ENCODE data around the gene ANKMY1.

DNA sequence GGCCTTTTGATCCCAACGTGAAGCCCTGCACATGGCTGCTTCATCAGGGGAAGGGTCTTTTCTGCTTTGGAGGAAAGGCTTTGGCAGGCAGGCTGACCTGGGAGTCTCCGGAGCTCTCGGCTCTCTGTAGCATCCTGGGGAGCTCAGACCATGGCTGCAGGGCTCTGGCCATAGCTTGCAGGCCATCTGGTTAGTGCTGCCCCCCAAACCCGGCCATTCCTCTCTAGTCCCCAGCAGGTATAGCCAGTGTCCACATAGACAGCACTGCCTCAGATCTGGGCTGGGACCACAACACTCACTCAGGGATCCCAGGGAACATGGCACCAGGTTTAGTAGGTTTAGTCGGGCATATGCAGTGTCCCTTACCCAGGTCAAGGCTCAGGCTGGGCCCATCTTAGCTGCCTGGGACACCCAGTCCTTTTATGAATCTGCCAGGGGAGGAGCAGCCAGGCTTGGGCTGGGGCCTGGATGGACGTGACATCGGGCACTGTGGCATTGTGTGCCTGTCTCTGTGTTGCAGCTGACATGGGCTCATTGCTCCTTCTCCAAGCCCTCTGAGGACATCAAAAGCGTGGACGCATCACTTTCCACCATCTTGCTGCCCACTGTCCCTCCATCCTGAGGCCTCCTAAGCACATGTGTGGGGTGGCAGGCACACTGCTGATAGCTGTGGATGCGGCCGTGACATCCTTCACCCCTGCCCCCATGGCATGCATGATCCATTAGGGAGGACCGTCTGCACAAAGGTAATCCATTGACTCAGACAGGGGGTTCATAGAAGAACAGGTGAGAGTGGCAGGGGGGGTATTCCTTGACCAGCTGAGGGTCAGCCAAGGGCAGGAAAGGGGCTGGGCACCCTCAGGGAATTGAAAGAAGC is 48.3 kb upstream of the ANKMY1 start:
- TF ChIP-seq, protein P1, sequence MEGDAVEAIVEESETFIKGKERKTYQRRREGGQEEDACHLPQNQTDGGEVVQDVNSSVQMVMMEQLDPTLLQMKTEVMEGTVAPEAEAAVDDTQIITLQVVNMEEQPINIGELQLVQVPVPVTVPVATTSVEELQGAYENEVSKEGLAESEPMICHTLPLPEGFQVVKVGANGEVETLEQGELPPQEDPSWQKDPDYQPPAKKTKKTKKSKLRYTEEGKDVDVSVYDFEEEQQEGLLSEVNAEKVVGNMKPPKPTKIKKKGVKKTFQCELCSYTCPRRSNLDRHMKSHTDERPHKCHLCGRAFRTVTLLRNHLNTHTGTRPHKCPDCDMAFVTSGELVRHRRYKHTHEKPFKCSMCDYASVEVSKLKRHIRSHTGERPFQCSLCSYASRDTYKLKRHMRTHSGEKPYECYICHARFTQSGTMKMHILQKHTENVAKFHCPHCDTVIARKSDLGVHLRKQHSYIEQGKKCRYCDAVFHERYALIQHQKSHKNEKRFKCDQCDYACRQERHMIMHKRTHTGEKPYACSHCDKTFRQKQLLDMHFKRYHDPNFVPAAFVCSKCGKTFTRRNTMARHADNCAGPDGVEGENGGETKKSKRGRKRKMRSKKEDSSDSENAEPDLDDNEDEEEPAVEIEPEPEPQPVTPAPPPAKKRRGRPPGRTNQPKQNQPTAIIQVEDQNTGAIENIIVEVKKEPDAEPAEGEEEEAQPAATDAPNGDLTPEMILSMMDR (conservative IDR thresholded peaks at IDR 0.05): no peak
- TF ChIP-seq EZH2 (IDR thresholded peaks at IDR 0.05; ENCODE audit: low read depth): no peak
